Fibroblast of lung (primary cell): ENCODE data around the gene ZNF280B.

Experiments
- CTCF ChIP-seq, 2 donors: IDR thresholded peaks in 1 of 2; conservative IDR thresholded peaks in 1 of 2; 1 replicate in 1 of 2; 2 replicates in 1 of 2; pipeline ENCODE4 v1.5.1; 2011 to 2012; ENCODE audit warnings: low read length in 2 of 2, control low read depth in 1 of 2, inconsistent platforms in 1 of 2, low read depth in 1 of 2, mild to moderate bottlenecking in 1 of 2
- EZH2 ChIP-seq: IDR thresholded peaks from 2 replicates; pipeline ENCODE4 v1.5.1; 2012; ENCODE audit warnings: low read length, control low read depth, mild to moderate bottlenecking; ENCODE audit errors: missing control alignments

GRCh38 chr22:22556995-22557925, 48.7 kb upstream of the ZNF280B start:
- no peak for TF ChIP-seq CTCF (conservative IDR thresholded peaks at IDR 0.05 in 1 of 2, IDR thresholded peaks at IDR 0.05 in 1 of 2; ENCODE audit: low read depth in 1 of 2, low read length in 2 of 2)
- no peak for TF ChIP-seq EZH2
